Activated naive CD4-positive, alpha-beta T cell treated with anti-CD3 and anti-CD28 coated beads, Interleukin-2, amount 50 U/mL, for 16 hours (primary cell): ENCODE data around the gene ELOA2.
"Not testable (repeated sequence)": the region's sequence is repeated elsewhere in the genome, so short reads cannot be mapped to it uniquely, and the experiment has no call there.

ENCODE experiments used
- DNase-seq: peaks from one replicate; pipeline ENCODE4 v3.0.0-alpha.2; 2020

Gene ELOA2

GRCh38 chr18:47020757-47021156 lies 14.7 kb downstream of the ELOA2 start:
- DNase-seq: not testable (repeated sequence)

GRCh38 chr18:47019870-47020269 lies 15.6 kb downstream of the ELOA2 start:
- DNase-seq: not testable (repeated sequence)
